ENCODE measurements around the gene UBE2S. TPM values are rescaled to one million over a fixed set of nuclear protein-coding genes. Genes with fewer than 3 reads are reported as not detected.

The UBE2S gene
- total RNA-seq, 1 experiment from 2014 or later, result 635 TPM

DNA sequence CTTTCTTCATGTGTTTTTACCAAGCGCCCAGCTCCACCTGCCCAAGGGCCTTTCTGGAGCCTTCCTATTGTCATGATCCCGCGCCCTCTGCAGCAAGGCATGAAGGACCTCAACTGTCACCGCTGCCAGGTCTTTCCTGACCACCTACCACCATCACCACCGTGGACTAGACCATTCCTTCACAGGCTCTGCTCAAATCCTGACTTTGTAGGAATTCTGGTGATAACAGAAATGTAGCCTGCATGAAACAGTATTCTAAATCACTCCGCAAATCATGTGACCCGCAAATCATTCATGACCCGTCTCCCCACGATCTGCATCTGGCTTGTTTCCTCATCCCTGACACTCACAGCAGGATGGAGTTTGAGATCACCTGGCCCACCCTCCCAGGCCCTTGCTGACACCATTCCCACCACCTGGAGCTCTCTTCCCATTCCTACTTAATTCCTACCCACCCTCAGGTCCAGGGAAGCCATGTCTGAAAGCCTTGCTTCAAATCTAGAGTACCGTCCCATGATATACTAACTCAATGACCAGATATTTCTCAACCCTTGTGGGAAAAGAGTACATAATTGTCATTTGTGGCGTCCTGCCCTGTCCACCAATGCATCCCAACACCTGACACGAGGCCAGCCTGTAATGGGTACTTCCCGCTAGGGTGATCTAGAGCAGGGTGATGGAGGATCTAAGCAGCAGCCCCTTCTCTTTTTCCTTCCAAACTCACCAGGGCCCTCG is 1.3 kb downstream of the UBE2S start:
- ChIA-PET CTCF (no interaction called here), POLR2A (interaction anchor here (0.7 kb wide), 1 partner anchor 841 kb away, joined by 3 read pairs; no protein-coding TSS in a partner anchor)
- ATAC-seq, result no peak
- Histone ChIP-seq H3K36me3 (ENCODE audit: control insufficient read depth, insufficient read depth, low read length) (peaks cover 32% of the 10 kb centered on the region), H3K4me3 (ENCODE audit: low read depth in 2 of 2, low read length in 2 of 2) (peak overlapping the region; percentile 85 to 88), H3K9me3 (ENCODE audit: control insufficient read depth, insufficient read depth, low read depth, low read length) (peaks cover 6% of the 10 kb centered on the region; the same call in 1 of the 2 replicates), H3K4me1 (ENCODE audit: control insufficient read depth, insufficient read depth, low read length) (peaks cover 35% of the 10 kb centered on the region), H3K27me3 (ENCODE audit: control insufficient read depth, insufficient read depth, low read length) (no peaks in the 10 kb centered on the region), H3K27ac (ENCODE audit: low read length) (peak overlapping the region; percentile 100)
- TSS peak; percentile 90 for BruUV-seq (replicated peaks)
- intact Hi-C loops (cut with micrococcal nuclease; ENCODE audit: unreplicated experiment), result no loop called here
- DNase-seq (ENCODE audit: low read depth, low spot score), result no peak
- TF ChIP-seq, protein P1, sequence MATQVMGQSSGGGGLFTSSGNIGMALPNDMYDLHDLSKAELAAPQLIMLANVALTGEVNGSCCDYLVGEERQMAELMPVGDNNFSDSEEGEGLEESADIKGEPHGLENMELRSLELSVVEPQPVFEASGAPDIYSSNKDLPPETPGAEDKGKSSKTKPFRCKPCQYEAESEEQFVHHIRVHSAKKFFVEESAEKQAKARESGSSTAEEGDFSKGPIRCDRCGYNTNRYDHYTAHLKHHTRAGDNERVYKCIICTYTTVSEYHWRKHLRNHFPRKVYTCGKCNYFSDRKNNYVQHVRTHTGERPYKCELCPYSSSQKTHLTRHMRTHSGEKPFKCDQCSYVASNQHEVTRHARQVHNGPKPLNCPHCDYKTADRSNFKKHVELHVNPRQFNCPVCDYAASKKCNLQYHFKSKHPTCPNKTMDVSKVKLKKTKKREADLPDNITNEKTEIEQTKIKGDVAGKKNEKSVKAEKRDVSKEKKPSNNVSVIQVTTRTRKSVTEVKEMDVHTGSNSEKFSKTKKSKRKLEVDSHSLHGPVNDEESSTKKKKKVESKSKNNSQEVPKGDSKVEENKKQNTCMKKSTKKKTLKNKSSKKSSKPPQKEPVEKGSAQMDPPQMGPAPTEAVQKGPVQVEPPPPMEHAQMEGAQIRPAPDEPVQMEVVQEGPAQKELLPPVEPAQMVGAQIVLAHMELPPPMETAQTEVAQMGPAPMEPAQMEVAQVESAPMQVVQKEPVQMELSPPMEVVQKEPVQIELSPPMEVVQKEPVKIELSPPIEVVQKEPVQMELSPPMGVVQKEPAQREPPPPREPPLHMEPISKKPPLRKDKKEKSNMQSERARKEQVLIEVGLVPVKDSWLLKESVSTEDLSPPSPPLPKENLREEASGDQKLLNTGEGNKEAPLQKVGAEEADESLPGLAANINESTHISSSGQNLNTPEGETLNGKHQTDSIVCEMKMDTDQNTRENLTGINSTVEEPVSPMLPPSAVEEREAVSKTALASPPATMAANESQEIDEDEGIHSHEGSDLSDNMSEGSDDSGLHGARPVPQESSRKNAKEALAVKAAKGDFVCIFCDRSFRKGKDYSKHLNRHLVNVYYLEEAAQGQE (IDR thresholded peaks at IDR 0.05; ENCODE audit: insufficient read depth in 1 of 2, low read depth in 2 of 2, low read length in 1 of 2), result no peak
- TF ChIP-seq TCF7L2 (IDR thresholded peaks at IDR 0.05; ENCODE audit: low read depth, low read length) (no peak), SIN3A (IDR thresholded peaks at IDR 0.05; ENCODE audit: borderline replicate concordance, insufficient read depth, low read depth, low read length) (no peak), POLR2AphosphoS5 (IDR thresholded peaks at IDR 0.05; ENCODE audit: low read depth, low read length) (no peak)
- TF ChIP-seq, protein P2, sequence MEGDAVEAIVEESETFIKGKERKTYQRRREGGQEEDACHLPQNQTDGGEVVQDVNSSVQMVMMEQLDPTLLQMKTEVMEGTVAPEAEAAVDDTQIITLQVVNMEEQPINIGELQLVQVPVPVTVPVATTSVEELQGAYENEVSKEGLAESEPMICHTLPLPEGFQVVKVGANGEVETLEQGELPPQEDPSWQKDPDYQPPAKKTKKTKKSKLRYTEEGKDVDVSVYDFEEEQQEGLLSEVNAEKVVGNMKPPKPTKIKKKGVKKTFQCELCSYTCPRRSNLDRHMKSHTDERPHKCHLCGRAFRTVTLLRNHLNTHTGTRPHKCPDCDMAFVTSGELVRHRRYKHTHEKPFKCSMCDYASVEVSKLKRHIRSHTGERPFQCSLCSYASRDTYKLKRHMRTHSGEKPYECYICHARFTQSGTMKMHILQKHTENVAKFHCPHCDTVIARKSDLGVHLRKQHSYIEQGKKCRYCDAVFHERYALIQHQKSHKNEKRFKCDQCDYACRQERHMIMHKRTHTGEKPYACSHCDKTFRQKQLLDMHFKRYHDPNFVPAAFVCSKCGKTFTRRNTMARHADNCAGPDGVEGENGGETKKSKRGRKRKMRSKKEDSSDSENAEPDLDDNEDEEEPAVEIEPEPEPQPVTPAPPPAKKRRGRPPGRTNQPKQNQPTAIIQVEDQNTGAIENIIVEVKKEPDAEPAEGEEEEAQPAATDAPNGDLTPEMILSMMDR (IDR thresholded peaks at IDR 0.05), result no peak
- in situ Hi-C loops (cut with HindIII; ENCODE audit: low pct_unique_long_range_greater_than_20kb, low sequenced_read_pairs), result no loop called here

DNA sequence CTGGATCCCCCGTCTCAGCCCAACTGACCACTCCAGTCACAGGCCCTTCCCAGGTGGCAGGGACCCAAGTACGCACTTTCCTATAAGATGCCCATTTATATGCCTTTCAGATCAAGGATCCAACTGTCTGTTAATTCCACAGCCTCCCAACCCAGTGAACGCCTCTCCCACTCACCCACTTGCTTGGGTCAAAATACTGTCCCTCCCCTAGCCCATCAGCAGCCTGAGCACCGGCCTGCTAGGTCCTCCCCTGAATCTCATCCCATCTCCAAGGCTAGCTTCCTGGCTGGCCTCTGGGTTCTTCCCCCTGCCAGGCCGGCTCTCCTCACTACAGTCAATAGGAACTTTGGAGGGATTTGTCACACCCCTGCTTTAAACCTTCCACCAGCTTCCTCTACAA is 1.9 kb downstream of the UBE2S start:
- no peak for ATAC-seq
- no peak for DNase-seq (ENCODE audit: low read depth, low spot score)
- Histone ChIP-seq H3K4me3 (ENCODE audit: low read depth in 2 of 2, low read length in 2 of 2) (peak overlapping the region; percentile 85 to 88), H3K36me3 (ENCODE audit: control insufficient read depth, insufficient read depth, low read length) (peaks cover 32% of the 10 kb centered on the region), H3K27ac (ENCODE audit: low read length) (peak overlapping the region; percentile 100), H3K9me3 (ENCODE audit: control insufficient read depth, insufficient read depth, low read depth, low read length) (peaks cover 6% of the 10 kb centered on the region; the same call in 1 of the 2 replicates), H3K4me1 (ENCODE audit: control insufficient read depth, insufficient read depth, low read length) (peaks cover 35% of the 10 kb centered on the region), H3K27me3 (ENCODE audit: control insufficient read depth, insufficient read depth, low read length) (no peaks in the 10 kb centered on the region)
- ChIA-PET CTCF (no interaction called here), POLR2A (interaction anchor here (0.7 kb wide), 1 partner anchor 842 kb away, joined by 3 read pairs; no protein-coding TSS in a partner anchor)
- TF ChIP-seq SIN3A (IDR thresholded peaks at IDR 0.05; ENCODE audit: borderline replicate concordance, insufficient read depth, low read depth, low read length) (no peak), POLR2AphosphoS5 (IDR thresholded peaks at IDR 0.05; ENCODE audit: low read depth, low read length) (no peak)
- TF ChIP-seq, protein P1 (IDR thresholded peaks at IDR 0.05; ENCODE audit: insufficient read depth in 1 of 2, low read depth in 2 of 2, low read length in 1 of 2), result no peak
- in situ Hi-C loops (cut with HindIII; ENCODE audit: low pct_unique_long_range_greater_than_20kb, low sequenced_read_pairs), result no loop called here
- no TSS peak for BruUV-seq (replicated peaks)
- intact Hi-C loops (cut with micrococcal nuclease; ENCODE audit: unreplicated experiment), result no loop called here
